HepG2 (cell line): Measurements from ENCODE around the gene CDKN1A. TPM values are rescaled to one million over a fixed set of nuclear protein-coding genes. Genes with fewer than 3 reads are reported as not detected.

Experiments
- DPF2 ChIP-seq: sonication (generic); formaldehyde crosslinking; IDR thresholded peaks from 2 replicates; pipeline ENCODE4 v1.4.0; 2020; ENCODE audit warnings: mild to moderate bottlenecking, low read depth, missing genetic modification reagents, borderline replicate concordance
- DZIP1 ChIP-seq: sonication (generic); formaldehyde crosslinking; IDR thresholded peaks from 2 replicates; pipeline ENCODE4 v1.5.0; 2020; ENCODE audit warnings: mild to moderate bottlenecking, missing genetic modification reagents
- GABPB1 ChIP-seq: IDR thresholded peaks from 2 replicates; pipeline ENCODE4 v1.6.1; 2016; ENCODE audit warnings: mild to moderate bottlenecking, missing genetic modification reagents, moderate library complexity, missing compliant biosample characterization
- JDP2 ChIP-seq: sonication (generic); formaldehyde crosslinking; IDR thresholded peaks from 2 replicates; pipeline ENCODE4 v1.8.1; 2022; ENCODE audit warnings: missing genetic modification reagents, borderline replicate concordance
- JUND ChIP-seq: sonication (generic); formaldehyde crosslinking; IDR thresholded peaks from 2 replicates; pipeline ENCODE4 v1.8.0; 2022; ENCODE audit warnings: mild to moderate bottlenecking, missing genetic modification reagents
- KDM5A ChIP-seq: fragments of 200-600 bp; sonication (generic); IDR thresholded peaks from 2 replicates; pipeline ENCODE4 v1.7.0; 2018; ENCODE audit warnings: antibody characterized with exemption, mild to moderate bottlenecking, low read length, borderline replicate concordance
- KLF13 ChIP-seq: sonication (generic); formaldehyde crosslinking; IDR thresholded peaks from 2 replicates; pipeline ENCODE4 v1.4.0; 2020; ENCODE audit warnings: mild to moderate bottlenecking, missing genetic modification reagents
- MED8 ChIP-seq: sonication (generic); formaldehyde crosslinking; IDR thresholded peaks from 2 replicates; pipeline ENCODE4 v1.8.1; 2023; ENCODE audit warnings: mild to moderate bottlenecking, missing genetic modification reagents; ENCODE audit not compliant: insufficient replicate concordance
- RARG ChIP-seq: sonication (generic); formaldehyde crosslinking; IDR thresholded peaks from 2 replicates; pipeline ENCODE4 v1.4.0; 2020; ENCODE audit warnings: low read depth, mild to moderate bottlenecking, missing genetic modification reagents
- RELA ChIP-seq: sonication (generic); formaldehyde crosslinking; IDR thresholded peaks from 2 replicates; pipeline ENCODE4 v1.4.0; 2020; ENCODE audit warnings: missing genetic modification reagents
- REPIN1 ChIP-seq: sonication (generic); formaldehyde crosslinking; IDR thresholded peaks from 2 replicates; pipeline ENCODE4 v1.8.0; 2022; ENCODE audit warnings: missing genetic modification reagents, low read depth, mild to moderate bottlenecking, borderline replicate concordance
- RFX3 ChIP-seq: IDR thresholded peaks from 2 replicates; pipeline ENCODE4 v1.6.1; 2016; ENCODE audit warnings: missing biosample characterization, missing genetic modification reagents
- RXRB ChIP-seq: IDR thresholded peaks from 2 replicates; pipeline ENCODE4 v1.6.1; 2016; ENCODE audit warnings: borderline replicate concordance, missing genetic modification reagents, missing compliant biosample characterization
- SMAD9 ChIP-seq: sonication (generic); formaldehyde crosslinking; IDR thresholded peaks from 2 replicates; pipeline ENCODE4 v1.5.1; 2020; ENCODE audit warnings: mild to moderate bottlenecking, missing genetic modification reagents
- SNAI1 ChIP-seq: sonication (generic); formaldehyde crosslinking; IDR thresholded peaks from 2 replicates; pipeline ENCODE4 v1.5.0; 2020; ENCODE audit warnings: mild to moderate bottlenecking, missing genetic modification reagents, borderline replicate concordance
- SP140L ChIP-seq: sonication (generic); formaldehyde crosslinking; IDR thresholded peaks from 2 replicates; pipeline ENCODE4 v1.4.0; 2020; ENCODE audit warnings: missing genetic modification reagents, borderline replicate concordance
- TBL1XR1 ChIP-seq: fragments of 150-350 bp; IDR thresholded peaks from 2 replicates; pipeline ENCODE4 v1.6.1; 2014; ENCODE audit warnings: borderline replicate concordance, low read length; ENCODE audit not compliant: partially characterized antibody
- TFE3 ChIP-seq: IDR thresholded peaks from 2 replicates; pipeline ENCODE4 v1.6.1; 2016
- ZNF543 ChIP-seq: sonication (generic); formaldehyde crosslinking; IDR thresholded peaks from 2 replicates; pipeline ENCODE4 v1.4.0; 2020; ENCODE audit warnings: mild to moderate bottlenecking, missing genetic modification reagents
- ZNF597 ChIP-seq: sonication (generic); formaldehyde crosslinking; IDR thresholded peaks from 2 replicates; pipeline ENCODE4 v1.5.0; 2020; ENCODE audit warnings: missing genetic modification reagents
- ZNF747 ChIP-seq: sonication (generic); formaldehyde crosslinking; IDR thresholded peaks from 2 replicates; pipeline ENCODE4 v1.8.1; 2023; ENCODE audit warnings: missing genetic modification reagents, mild to moderate bottlenecking, borderline replicate concordance
- ZNF75D ChIP-seq: sonication (generic); formaldehyde crosslinking; IDR thresholded peaks from 2 replicates; pipeline ENCODE4 v1.8.1; 2023; ENCODE audit warnings: missing genetic modification reagents, mild to moderate bottlenecking, borderline replicate concordance
- polyA plus RNA-seq, 8 experiments: library from polyadenylated mRNA; depleted of rRNA in 3 of 8; stranded (reverse) in 7 of 8; unstranded in 1 of 8; fragments of >200 nt; fragmentation: Illumina TruSeq in 4 of 8; extraction: Trizol in 4 of 8; gene quantifications; 2 replicates each; pipeline versions ENCODE4 v1.2.1 to v1.2.3, GENCODE V29; 2011 to 2016; ENCODE audit warnings: low read depth in 4 of 8, missing spikeins in 1 of 8, mixed read lengths in 1 of 8; ENCODE audit not compliant: insufficient read depth in 1 of 8
- total RNA-seq, 5 experiments: library from RNA; depleted of rRNA; stranded (reverse); fragments of >200 nt; fragmentation: Illumina TruSeq; extraction: Trizol; gene quantifications; 2 replicates each; pipeline ENCODE4 v1.2.3, GENCODE V29; 2016; ENCODE audit warnings: low read depth in 1 of 5

CDKN1A gene
- total and polyA plus RNA-seq, 2 of the 13 experiments (the other 11 are each of a cell fraction or from before 2014, with no cell fraction given) = 60.7 to 92.1 TPM

- 0 out of 2 replicates have a peak, but pooled peaks have one; percentile 25 for TF ChIP-seq DZIP1 (CRISPR knock-in tag)
- TF ChIP-seq RXRB (CRISPR knock-in tag) = peak; percentile 92
- TF ChIP-seq JDP2 = peak; percentile 97; the same call in 1 of the 2 replicates
- TF ChIP-seq KLF13 (CRISPR knock-in tag) = 0 out of 2 replicates have a peak, but pooled peaks have one; percentile 46
- peak; percentile 87; the same call in 1 of the 2 replicates for TF ChIP-seq DPF2
- TF ChIP-seq ZNF75D (CRISPR knock-in tag) = no peak
- no peak for TF ChIP-seq RELA (CRISPR knock-in tag)
- TF ChIP-seq ZNF543 (CRISPR knock-in tag) = peak; percentile 93; the same call in 1 of the 2 replicates
- no peak for TF ChIP-seq ZNF597 (CRISPR knock-in tag)
- no peak for TF ChIP-seq SMAD9
- TF ChIP-seq SNAI1 (CRISPR knock-in tag) = peak; percentile 63; the same call in 1 of the 2 replicates
- peak; percentile 75 for TF ChIP-seq TBL1XR1
- TF ChIP-seq ZNF747 = peak; percentile 92
- TF ChIP-seq REPIN1 = peak; percentile 99
- no peak for TF ChIP-seq SP140L (CRISPR knock-in tag)
- no peak for TF ChIP-seq KDM5A
- TF ChIP-seq MED8 (CRISPR knock-in tag) = no peak
- TF ChIP-seq RFX3 (CRISPR knock-in tag) = no peak
- peak; percentile 57; the same call in 1 of the 2 replicates for TF ChIP-seq JUND (CRISPR knock-in tag)
- peak; percentile 50 for TF ChIP-seq GABPB1 (CRISPR knock-in tag)
- TF ChIP-seq RARG = no peak
- TF ChIP-seq TFE3 (CRISPR knock-in tag) = no peak
Observed at GRCh38 chr6:36683656-36684446, 5.3 kb downstream of the CDKN1A start (continued).
